Breast epithelium (tissue), 3 donors: ENCODE measurements around the gene MUC2.

Experiments
- POLR2A ChIP-seq: fragments of 450-650 bp; IDR thresholded peaks from one replicate; pipeline ENCODE4 v1.6.1; 2016; ENCODE audit warnings: antibody characterized with exemption, mild to moderate bottlenecking, moderate library complexity
- POLR2AphosphoS5 ChIP-seq, 3 donors: sonication (generic); formaldehyde crosslinking; IDR thresholded peaks; one replicate each; pipeline ENCODE4 v1.6.1; 2017; ENCODE audit warnings: antibody characterized with exemption in 3 of 3
- TF ChIP-seq, protein P1 (sequence below), 3 donors: fragments of 450-650 bp; IDR thresholded peaks; one replicate each; pipeline ENCODE4 v1.5.1; 2016 to 2017; ENCODE audit warnings: antibody characterized with exemption in 3 of 3, mild to moderate bottlenecking in 3 of 3, moderate library complexity in 3 of 3

GRCh38 chr11:1026641-1027482, 47.8 kb upstream of the MUC2 start:
- TF ChIP-seq, protein P1, sequence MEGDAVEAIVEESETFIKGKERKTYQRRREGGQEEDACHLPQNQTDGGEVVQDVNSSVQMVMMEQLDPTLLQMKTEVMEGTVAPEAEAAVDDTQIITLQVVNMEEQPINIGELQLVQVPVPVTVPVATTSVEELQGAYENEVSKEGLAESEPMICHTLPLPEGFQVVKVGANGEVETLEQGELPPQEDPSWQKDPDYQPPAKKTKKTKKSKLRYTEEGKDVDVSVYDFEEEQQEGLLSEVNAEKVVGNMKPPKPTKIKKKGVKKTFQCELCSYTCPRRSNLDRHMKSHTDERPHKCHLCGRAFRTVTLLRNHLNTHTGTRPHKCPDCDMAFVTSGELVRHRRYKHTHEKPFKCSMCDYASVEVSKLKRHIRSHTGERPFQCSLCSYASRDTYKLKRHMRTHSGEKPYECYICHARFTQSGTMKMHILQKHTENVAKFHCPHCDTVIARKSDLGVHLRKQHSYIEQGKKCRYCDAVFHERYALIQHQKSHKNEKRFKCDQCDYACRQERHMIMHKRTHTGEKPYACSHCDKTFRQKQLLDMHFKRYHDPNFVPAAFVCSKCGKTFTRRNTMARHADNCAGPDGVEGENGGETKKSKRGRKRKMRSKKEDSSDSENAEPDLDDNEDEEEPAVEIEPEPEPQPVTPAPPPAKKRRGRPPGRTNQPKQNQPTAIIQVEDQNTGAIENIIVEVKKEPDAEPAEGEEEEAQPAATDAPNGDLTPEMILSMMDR (IDR thresholded peaks at IDR 0.05): no peak
- no peak for TF ChIP-seq POLR2AphosphoS5 (IDR thresholded peaks at IDR 0.05)
- TF ChIP-seq POLR2A: no peak
